ENCODE results near the gene FIGN.

The FIGN gene

GRCh38 chr2:163565192-163565591 is 170.6 kb downstream of the FIGN start:
- TF ChIP-seq CTCF (IDR thresholded peaks at IDR 0.05; ENCODE audit: low read depth, low read length) (peak; percentile 11), EZH2phosphoT487 (IDR thresholded peaks at IDR 0.05; ENCODE audit: low read depth) (no peak)
- H3K79me2 ChIP-seq (ENCODE audit: low read length), result no peaks in the 10 kb centered on the region
- no peaks in the 10 kb centered on the region for H3K27me3 ChIP-seq (ENCODE audit: low read depth, low read length)
- no peak overlapping the region for H2AFZ ChIP-seq (ENCODE audit: low read depth, low read length)
- no peak overlapping the region for H3K9ac ChIP-seq (ENCODE audit: low read length)
- no peak overlapping the region for H3K4me3 ChIP-seq (ENCODE audit: low read length)
- H3K4me2 ChIP-seq (ENCODE audit: low read length), result no peak overlapping the region
- no peaks in the 10 kb centered on the region for H4K20me1 ChIP-seq (ENCODE audit: insufficient read depth, low read length)
- no peaks in the 10 kb centered on the region for H3K36me3 ChIP-seq (replicated peaks; ENCODE audit: low read depth, low read length)
- H3K4me1 ChIP-seq (ENCODE audit: low read length), result no peaks in the 10 kb centered on the region
- no peaks in the 10 kb centered on the region for H3K9me3 ChIP-seq (ENCODE audit: insufficient read depth, low read length)
- H3K27ac ChIP-seq (ENCODE audit: low read length), result no peak overlapping the region

GRCh38 chr2:163564236-163564635 is 171.6 kb downstream of the FIGN start:
- Histone ChIP-seq H3K9ac (ENCODE audit: low read length) (no peak overlapping the region), H3K4me1 (ENCODE audit: low read length) (no peaks in the 10 kb centered on the region), H2AFZ (ENCODE audit: low read depth, low read length) (no peak overlapping the region), H4K20me1 (ENCODE audit: insufficient read depth, low read length) (no peaks in the 10 kb centered on the region), H3K79me2 (ENCODE audit: low read length) (no peaks in the 10 kb centered on the region), H3K27me3 (ENCODE audit: low read depth, low read length) (no peaks in the 10 kb centered on the region), H3K9me3 (ENCODE audit: insufficient read depth, low read length) (no peaks in the 10 kb centered on the region), H3K4me3 (ENCODE audit: low read length) (no peak overlapping the region), H3K36me3 (replicated peaks; ENCODE audit: low read depth, low read length) (no peaks in the 10 kb centered on the region), H3K4me2 (ENCODE audit: low read length) (no peak overlapping the region), H3K27ac (ENCODE audit: low read length) (no peak overlapping the region)
- no peak for TF ChIP-seq CTCF (IDR thresholded peaks at IDR 0.05; ENCODE audit: low read depth, low read length)
- TF ChIP-seq EZH2phosphoT487 (IDR thresholded peaks at IDR 0.05; ENCODE audit: low read depth), result no peak

- no peak overlapping the region for H3K27ac ChIP-seq (ENCODE audit: low read length)
- TF ChIP-seq EZH2phosphoT487 (IDR thresholded peaks at IDR 0.05; ENCODE audit: low read depth) (no peak), CTCF (IDR thresholded peaks at IDR 0.05; ENCODE audit: low read depth, low read length) (no peak)
- no peaks in the 10 kb centered on the region for H3K36me3 ChIP-seq (replicated peaks; ENCODE audit: low read depth, low read length)
- no peak overlapping the region for H3K4me3 ChIP-seq (ENCODE audit: low read length)
- H3K4me1 ChIP-seq (ENCODE audit: low read length), result no peaks in the 10 kb centered on the region
- H4K20me1 ChIP-seq (ENCODE audit: insufficient read depth, low read length), result no peaks in the 10 kb centered on the region
- no peaks in the 10 kb centered on the region for H3K79me2 ChIP-seq (ENCODE audit: low read length)
- H3K4me2 ChIP-seq (ENCODE audit: low read length), result no peak overlapping the region
- no peaks in the 10 kb centered on the region for H3K27me3 ChIP-seq (ENCODE audit: low read depth, low read length)
- H2AFZ ChIP-seq (ENCODE audit: low read depth, low read length), result no peak overlapping the region
- H3K9ac ChIP-seq (ENCODE audit: low read length), result no peak overlapping the region
- no peaks in the 10 kb centered on the region for H3K9me3 ChIP-seq (ENCODE audit: insufficient read depth, low read length)
These were observed 172.5 kb downstream of the FIGN start for GRCh38 chr2:163563336-163563735.

GRCh38 chr2:163558251-163559021 is 177.4 kb downstream of the FIGN start:
- no peak overlapping the region for H2AFZ ChIP-seq (ENCODE audit: low read depth, low read length)
- H3K9ac ChIP-seq (ENCODE audit: low read length), result no peak overlapping the region
- no peaks in the 10 kb centered on the region for H3K36me3 ChIP-seq (replicated peaks; ENCODE audit: low read depth, low read length)
- H4K20me1 ChIP-seq (ENCODE audit: insufficient read depth, low read length), result no peaks in the 10 kb centered on the region
- H3K4me1 ChIP-seq (ENCODE audit: low read length), result no peaks in the 10 kb centered on the region
- no peak overlapping the region for H3K4me2 ChIP-seq (ENCODE audit: low read length)
- no peaks in the 10 kb centered on the region for H3K9me3 ChIP-seq (ENCODE audit: insufficient read depth, low read length)
- no peak overlapping the region for H3K4me3 ChIP-seq (ENCODE audit: low read length)
- H3K79me2 ChIP-seq (ENCODE audit: low read length), result no peaks in the 10 kb centered on the region
- no peak overlapping the region for H3K27ac ChIP-seq (ENCODE audit: low read length)
- TF ChIP-seq EZH2phosphoT487 (IDR thresholded peaks at IDR 0.05; ENCODE audit: low read depth) (no peak), CTCF (IDR thresholded peaks at IDR 0.05; ENCODE audit: low read depth, low read length) (no peak)
- H3K27me3 ChIP-seq (ENCODE audit: low read depth, low read length), result no peaks in the 10 kb centered on the region
